Liver (tissue), 3 donors: ENCODE data around the gene ARFRP1.

Experiments
- ATF3 ChIP-seq: IDR thresholded peaks from 2 replicates; pipeline ENCODE4 v1.6.1; 2016; ENCODE audit warnings: antibody characterized with exemption
- CTCF ChIP-seq: fragments of 150-350 bp; IDR thresholded peaks from 2 replicates; pipeline ENCODE4 v1.5.1; 2017; ENCODE audit warnings: improper control_type of control experiment, low read depth, low read length; ENCODE audit not compliant: missing input control
- RAD21 ChIP-seq, 2 donors: IDR thresholded peaks; 2 replicates each; pipeline ENCODE4 v1.6.1; 2016; ENCODE audit warnings: antibody characterized with exemption in 2 of 2, mild to moderate bottlenecking in 2 of 2
- REST ChIP-seq: IDR thresholded peaks from 2 replicates; pipeline ENCODE4 v1.6.1; 2016; ENCODE audit warnings: antibody characterized with exemption, mild to moderate bottlenecking
- donor health status: healthy.
- donor health status: healthy.

GRCh38 chr20:63691711-63692435 is 15.9 kb downstream of the ARFRP1 start:
- TF ChIP-seq RAD21 (IDR thresholded peaks at IDR 0.05) (no peak), REST (no peak), CTCF (no peak), ATF3 (no peak)
